Loucy (cell line): ENCODE results near the gene TOX3.

Source experiments
- H2AFZ ChIP-seq: fragments of 200-600 bp; sonication (generic); 2 replicates; pipeline ENCODE4 v1.6.0; 2016; ENCODE audit warnings: antibody characterized with exemption, mild to moderate bottlenecking, low read length, moderate library complexity
- H3F3A ChIP-seq: fragments of 200-600 bp; 2 replicates; pipeline ENCODE4 v1.6.0; 2016; ENCODE audit warnings: antibody characterized with exemption, low read depth, mild to moderate bottlenecking
- H3K27me3 ChIP-seq: fragments of 200-600 bp; sonication (generic); 2 replicates; pipeline ENCODE4 v1.6.1; 2014; ENCODE audit warnings: low read length, mild to moderate bottlenecking; ENCODE audit not compliant: insufficient read depth, poor library complexity, severe bottlenecking
- H3K36me3 ChIP-seq: fragments of 200-600 bp; sonication (generic); 2 replicates; pipeline ENCODE4 v1.6.1; 2016; ENCODE audit warnings: low read length; ENCODE audit not compliant: insufficient read depth
- H3K4me1 ChIP-seq: fragments of 200-600 bp; sonication (generic); 2 replicates; pipeline ENCODE4 v1.5.1; 2014; ENCODE audit warnings: low read length, mild to moderate bottlenecking; ENCODE audit not compliant: insufficient read depth, poor library complexity, severe bottlenecking
- H3K4me2 ChIP-seq: fragments of 200-600 bp; sonication (generic); 2 replicates; pipeline ENCODE4 v1.6.0; 2014; ENCODE audit warnings: antibody characterized with exemption, low read length, low read depth, mild to moderate bottlenecking; ENCODE audit not compliant: poor library complexity, severe bottlenecking
- H3K4me3 ChIP-seq: fragments of 200-600 bp; sonication (generic); 2 replicates; pipeline ENCODE4 v1.5.1; 2014; ENCODE audit warnings: low read length, mild to moderate bottlenecking, mixed read lengths; ENCODE audit not compliant: poor library complexity, severe bottlenecking
- H3K79me2 ChIP-seq: fragments of 200-600 bp; sonication (generic); 2 replicates; pipeline ENCODE4 v1.6.1; 2014; ENCODE audit warnings: low read length; ENCODE audit not compliant: insufficient read depth
- H3K9ac ChIP-seq: fragments of 200-600 bp; sonication (generic); 2 replicates; pipeline ENCODE4 v1.6.0; 2014; ENCODE audit warnings: mild to moderate bottlenecking, low read depth, low read length, moderate library complexity; ENCODE audit not compliant: poor library complexity, severe bottlenecking
- H3K9me2 ChIP-seq: fragments of 200-600 bp; sonication (generic); replicated peaks from 2 replicates; pipeline ENCODE4 v1.6.1; 2016; ENCODE audit warnings: low read depth, low read length, mixed read lengths
- H3K9me3 ChIP-seq: fragments of 200-600 bp; sonication (generic); 2 replicates; pipeline ENCODE4 v1.6.1; 2014; ENCODE audit warnings: mild to moderate bottlenecking, antibody characterized with exemption, low read length, low read depth; ENCODE audit not compliant: insufficient read depth
- H4K20me1 ChIP-seq: fragments of 200-600 bp; sonication (generic); 2 replicates; pipeline ENCODE4 v1.6.0; 2014; ENCODE audit warnings: antibody characterized with exemption, low read length, mild to moderate bottlenecking; ENCODE audit not compliant: insufficient read depth, poor library complexity, severe bottlenecking
- CTCF ChIP-seq: fragments of 200-600 bp; sonication (generic); conservative IDR thresholded peaks from 2 replicates; pipeline ENCODE4 v1.5.1; 2014; ENCODE audit warnings: mild to moderate bottlenecking, antibody characterized with exemption, low read length
- EZH2phosphoT487 ChIP-seq: fragments of 200-600 bp; IDR thresholded peaks from 2 replicates; pipeline ENCODE4 v1.6.1; 2018; ENCODE audit warnings: antibody characterized with exemption, mild to moderate bottlenecking, moderate library complexity, borderline replicate concordance

The TOX3 gene

GRCh38 chr16:52537516-52537915 lies 9.4 kb downstream of the TOX3 start:
- TF ChIP-seq EZH2phosphoT487 (no peak), CTCF (no peak)
- Histone ChIP-seq H2AFZ (no peak overlapping the region), H4K20me1 (no peaks in the 10 kb centered on the region), H3K9ac (no peak overlapping the region), H3F3A (no peaks in the 10 kb centered on the region), H3K4me3 (no peak overlapping the region), H3K79me2 (no peaks in the 10 kb centered on the region), H3K27me3 (no peaks in the 10 kb centered on the region), H3K4me2 (no peak overlapping the region), H3K36me3 (no peaks in the 10 kb centered on the region), H3K9me2 (no peaks in the 10 kb centered on the region), H3K4me1 (no peaks in the 10 kb centered on the region), H3K9me3 (no peaks in the 10 kb centered on the region; the same call in 1 of the 2 replicates)

GRCh38 chr16:52535076-52535475 lies 11.9 kb downstream of the TOX3 start:
- H3K4me1 ChIP-seq: no peaks in the 10 kb centered on the region
- TF ChIP-seq CTCF (no peak), EZH2phosphoT487 (no peak)
- no peak overlapping the region for H2AFZ ChIP-seq
- H3K9me2 ChIP-seq: no peaks in the 10 kb centered on the region
- no peak overlapping the region for H3K4me3 ChIP-seq
- H3K27me3 ChIP-seq: no peaks in the 10 kb centered on the region
- H3F3A ChIP-seq: no peaks in the 10 kb centered on the region
- H3K9ac ChIP-seq: no peak overlapping the region
- no peaks in the 10 kb centered on the region for H3K79me2 ChIP-seq
- H3K4me2 ChIP-seq: no peak overlapping the region
- H4K20me1 ChIP-seq: no peaks in the 10 kb centered on the region
- no peaks in the 10 kb centered on the region for H3K36me3 ChIP-seq
- no peaks in the 10 kb centered on the region for H3K9me3 ChIP-seq

GRCh38 chr16:52533296-52533695 lies 13.6 kb downstream of the TOX3 start:
- Histone ChIP-seq H4K20me1 (no peaks in the 10 kb centered on the region), H3K9me2 (no peaks in the 10 kb centered on the region), H3K27me3 (no peaks in the 10 kb centered on the region), H3F3A (no peaks in the 10 kb centered on the region), H3K9me3 (no peaks in the 10 kb centered on the region), H3K4me3 (no peak overlapping the region), H2AFZ (no peak overlapping the region), H3K9ac (no peak overlapping the region), H3K79me2 (no peaks in the 10 kb centered on the region), H3K4me2 (no peak overlapping the region), H3K4me1 (no peaks in the 10 kb centered on the region), H3K36me3 (no peaks in the 10 kb centered on the region)
- TF ChIP-seq CTCF: no peak
- no peak for TF ChIP-seq EZH2phosphoT487
